NCI-H2196 treated with DMSO at 0.1 percent for 48 hours (cell line): Measurements from ENCODE around the gene FBXW2.
"Not testable (repeated sequence)": the region's sequence is repeated elsewhere in the genome, so short reads cannot be mapped to it uniquely, and the experiment has no call there.

Source experiments
- DNase-seq: peaks from one replicate; lab custom pipeline; 2025; ENCODE audit not compliant: unreplicated experiment; lab: John Stamatoyannopoulos, UW

The FBXW2 gene

DNA sequence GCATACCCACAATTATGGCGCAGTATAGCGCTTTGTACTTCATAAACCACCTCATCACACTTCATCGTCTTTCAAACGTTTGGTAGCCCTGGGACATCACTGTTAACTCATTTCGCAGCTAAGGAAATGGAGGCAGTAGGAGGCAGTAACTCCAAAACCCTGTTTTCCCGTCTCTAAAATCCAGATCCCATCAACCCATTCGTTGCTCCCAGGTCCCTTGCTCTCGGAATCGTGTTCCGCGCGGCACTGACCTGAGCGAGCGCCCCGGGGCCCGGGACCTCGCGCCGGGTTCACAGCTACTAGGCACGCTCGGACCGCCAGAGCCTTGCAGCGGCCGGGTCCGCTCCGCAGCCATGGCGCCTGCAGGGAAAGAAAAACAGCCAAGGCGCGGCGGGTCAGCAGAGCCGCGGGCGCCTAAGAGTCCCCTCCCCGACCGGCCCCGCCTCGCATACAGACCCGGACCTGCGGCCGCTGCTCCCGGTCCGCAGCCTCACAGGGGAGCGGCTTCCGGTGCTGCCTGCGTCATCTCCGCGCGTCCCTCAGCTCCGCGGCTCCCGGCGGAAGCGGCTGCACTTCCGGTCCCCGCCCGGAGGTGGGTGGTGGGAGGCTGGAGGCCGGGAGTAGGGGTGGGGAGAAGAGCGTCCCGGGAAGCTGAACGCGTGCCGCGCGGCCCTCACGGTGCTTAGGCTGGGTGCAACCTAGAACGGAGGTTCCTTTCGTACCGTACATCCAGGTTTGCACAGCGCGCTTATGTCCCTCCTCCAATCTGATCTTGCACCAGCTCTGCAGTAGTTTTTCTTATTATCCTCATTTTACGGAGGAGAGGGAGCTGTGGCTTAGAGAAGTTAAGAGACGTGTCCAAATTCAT, at the start of gene FBXW2:
Gene FBXW2, minus strand, starts transcription at position 519 of the 868 bp plus-strand sequence. CDS start 5,158 bp downstream, outside the sequence.
- DNase-seq, result peak; percentile 77

- DNase-seq, result no peak
Measured at GRCh38 chr9:120841930-120842684, 48.9 kb upstream of the FBXW2 start.

DNA sequence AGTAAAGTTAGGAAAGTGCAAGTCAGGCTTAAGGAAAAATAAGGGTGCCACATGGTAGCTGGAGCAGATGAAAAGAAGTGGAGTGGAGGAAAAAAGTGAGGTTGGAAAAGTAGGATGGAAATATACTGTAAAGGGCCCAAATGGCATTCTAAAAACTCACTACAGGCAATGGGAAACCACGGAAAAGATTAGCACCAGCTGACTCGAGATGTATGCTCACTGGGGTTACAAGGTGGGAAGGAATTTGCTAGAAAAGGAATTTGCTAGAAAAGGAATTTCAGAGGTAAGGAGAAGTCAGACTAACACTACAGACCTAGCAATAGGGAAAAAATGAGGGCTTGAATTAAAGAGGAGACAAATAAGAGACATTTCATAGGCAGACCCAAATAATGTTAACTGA, 45.9 kb upstream of the FBXW2 start:
- DNase-seq, result no peak

DNA sequence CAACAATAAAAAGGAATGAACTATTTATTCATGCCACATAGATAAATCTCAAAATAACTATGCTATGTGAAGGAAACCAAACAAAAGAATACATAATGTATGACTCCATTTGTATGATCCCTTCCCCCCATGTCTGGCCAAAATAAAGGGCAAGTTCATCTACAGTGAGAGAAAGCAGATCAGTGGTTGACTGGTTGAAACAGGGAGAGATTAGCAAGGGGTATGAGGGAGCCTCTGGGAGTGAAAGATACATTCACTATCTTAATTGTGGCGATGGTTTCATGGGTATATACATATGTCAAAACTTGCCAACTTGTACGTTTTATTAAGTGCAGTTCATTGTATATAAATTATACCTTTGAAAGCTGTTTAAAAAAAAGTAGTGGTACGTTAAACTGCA, 44.7 kb upstream of the FBXW2 start:
- no peak for DNase-seq

DNA sequence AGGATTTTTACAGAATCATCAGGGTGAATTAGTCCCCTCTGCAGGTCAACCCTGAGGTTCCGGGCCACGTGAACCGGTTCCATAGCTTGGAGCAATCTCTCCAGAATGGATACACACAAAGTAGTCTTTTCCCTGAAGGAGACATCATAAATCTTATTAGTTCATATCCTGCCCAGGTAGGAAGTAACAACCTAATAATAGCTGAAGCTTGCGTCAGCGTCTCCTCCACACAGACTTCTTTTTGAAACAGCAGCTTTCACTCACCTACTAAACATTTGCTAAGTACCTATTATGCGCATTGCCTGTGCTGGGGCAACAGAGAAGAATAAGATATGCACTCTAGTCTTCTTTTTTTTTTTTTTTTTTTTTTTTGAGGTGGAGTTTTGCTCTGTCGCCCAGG, 40.1 kb upstream of the FBXW2 start:
- no peak for DNase-seq

DNA sequence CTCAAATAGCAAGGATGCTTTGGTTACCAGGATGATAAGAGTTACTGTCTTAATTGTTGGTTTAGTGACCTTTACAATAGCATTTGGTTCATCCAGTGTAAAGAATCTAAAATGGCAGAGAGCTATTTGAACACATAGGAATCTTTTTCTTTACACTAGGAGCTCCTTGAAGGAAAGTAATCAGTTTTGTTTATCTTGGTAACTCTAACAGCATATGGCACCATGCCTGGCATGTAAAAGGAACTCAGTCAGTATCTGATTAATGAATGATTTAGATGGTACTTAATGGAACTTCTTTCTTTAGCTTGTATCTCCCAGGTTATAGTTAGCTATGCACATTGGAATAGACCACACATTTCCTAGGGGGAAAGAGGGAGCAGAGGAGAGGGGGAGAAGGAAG, 39.6 kb upstream of the FBXW2 start:
- no peak for DNase-seq

GRCh38 chr9:120830865-120831264, 37.6 kb upstream of the FBXW2 start:
- DNase-seq, result no peak

DNA sequence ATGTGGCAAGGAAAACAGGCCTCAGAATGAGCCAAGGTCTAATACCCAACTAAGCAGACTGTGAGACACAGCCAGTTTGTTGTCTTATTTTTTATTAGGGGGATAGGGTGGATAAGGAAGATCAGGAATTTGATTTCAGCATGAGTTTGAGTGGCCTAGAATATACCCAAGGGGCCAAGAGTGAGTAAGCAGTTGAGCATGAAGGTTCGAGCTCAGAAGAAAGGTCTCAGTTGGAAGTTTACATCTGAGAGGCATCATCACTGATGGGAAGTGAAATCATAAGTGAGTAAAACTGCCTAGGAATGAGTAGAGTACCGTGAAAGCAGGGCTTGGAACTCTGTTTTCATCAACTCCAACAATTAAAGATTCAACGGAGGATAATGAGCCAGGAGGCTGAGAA, 36.9 kb upstream of the FBXW2 start:
- no peak for DNase-seq

GRCh38 chr9:120829650-120830049, 36.4 kb upstream of the FBXW2 start:
- DNase-seq, result no peak

- no peak for DNase-seq
Measured at GRCh38 chr9:120820095-120820494, 26.9 kb upstream of the FBXW2 start.

GRCh38 chr9:120818595-120818994, 25.4 kb upstream of the FBXW2 start:
- DNase-seq, result no peak

GRCh38 chr9:120815075-120815474, 21.9 kb upstream of the FBXW2 start:
- no peak for DNase-seq

GRCh38 chr9:120808931-120809330, 15.7 kb upstream of the FBXW2 start:
- DNase-seq, result no peak

GRCh38 chr9:120807607-120808379, 14.6 kb upstream of the FBXW2 start:
- no peak for DNase-seq

- not testable (repeated sequence) for DNase-seq
Measured at GRCh38 chr9:120804784-120805363, 11.7 kb upstream of the FBXW2 start.

DNA sequence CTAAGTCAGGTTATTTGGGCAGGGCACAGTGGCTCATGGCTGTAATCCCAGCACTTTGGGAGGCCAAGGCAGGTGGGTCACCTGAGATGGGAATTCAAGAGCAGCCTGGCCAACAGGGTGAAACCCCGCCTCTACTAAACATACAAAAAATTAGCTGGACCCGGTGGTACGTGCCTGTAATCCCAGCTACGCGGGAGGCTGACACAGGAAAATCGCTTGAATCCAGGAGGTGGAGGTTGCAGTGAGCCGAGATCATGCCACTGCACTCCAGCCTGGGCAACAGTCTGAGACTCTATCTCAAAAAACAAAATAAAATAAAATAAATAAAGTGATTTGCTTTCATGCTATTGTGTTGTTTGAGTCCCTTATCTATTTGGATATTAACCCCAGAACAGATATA, 8.2 kb upstream of the FBXW2 start:
- no peak for DNase-seq

GRCh38 chr9:120791161-120791560, 2.1 kb downstream of the FBXW2 start:
- no peak for DNase-seq

GRCh38 chr9:120787933-120788332, 5.3 kb downstream of the FBXW2 start:
- no peak for DNase-seq

GRCh38 chr9:120783602-120784047, 9.6 kb downstream of the FBXW2 start:
- DNase-seq, result no peak

DNA sequence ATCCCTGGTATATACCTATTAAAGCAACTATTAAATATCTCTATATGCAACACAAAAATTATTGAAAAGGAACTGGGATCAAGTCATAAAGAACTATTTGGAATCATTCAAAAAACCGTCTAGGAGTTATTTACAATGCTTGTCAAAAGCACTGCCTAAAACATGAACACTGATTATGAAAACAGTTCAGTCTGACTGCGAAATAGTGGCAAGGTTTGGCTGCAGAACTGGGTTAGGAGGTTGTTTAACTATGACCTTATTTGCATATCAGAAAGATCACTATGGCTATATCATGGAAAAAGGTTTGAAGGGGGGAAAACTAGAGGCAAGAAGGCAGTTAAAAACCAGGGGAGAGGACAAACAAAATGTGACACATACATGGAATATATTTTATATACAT, 12.0 kb downstream of the FBXW2 start:
- no peak for DNase-seq

- DNase-seq, result no peak
Measured at GRCh38 chr9:120780367-120780766, 12.8 kb downstream of the FBXW2 start.
